ENCODE data around the gene LRRC4B. TPM values are rescaled to one million over a fixed set of nuclear protein-coding genes. Genes with fewer than 3 reads are reported as not detected.

The LRRC4B gene
- total RNA-seq, 6 experiments from 2014 or later, result 0.22 to 1.2 (median 0.52) TPM

DNA sequence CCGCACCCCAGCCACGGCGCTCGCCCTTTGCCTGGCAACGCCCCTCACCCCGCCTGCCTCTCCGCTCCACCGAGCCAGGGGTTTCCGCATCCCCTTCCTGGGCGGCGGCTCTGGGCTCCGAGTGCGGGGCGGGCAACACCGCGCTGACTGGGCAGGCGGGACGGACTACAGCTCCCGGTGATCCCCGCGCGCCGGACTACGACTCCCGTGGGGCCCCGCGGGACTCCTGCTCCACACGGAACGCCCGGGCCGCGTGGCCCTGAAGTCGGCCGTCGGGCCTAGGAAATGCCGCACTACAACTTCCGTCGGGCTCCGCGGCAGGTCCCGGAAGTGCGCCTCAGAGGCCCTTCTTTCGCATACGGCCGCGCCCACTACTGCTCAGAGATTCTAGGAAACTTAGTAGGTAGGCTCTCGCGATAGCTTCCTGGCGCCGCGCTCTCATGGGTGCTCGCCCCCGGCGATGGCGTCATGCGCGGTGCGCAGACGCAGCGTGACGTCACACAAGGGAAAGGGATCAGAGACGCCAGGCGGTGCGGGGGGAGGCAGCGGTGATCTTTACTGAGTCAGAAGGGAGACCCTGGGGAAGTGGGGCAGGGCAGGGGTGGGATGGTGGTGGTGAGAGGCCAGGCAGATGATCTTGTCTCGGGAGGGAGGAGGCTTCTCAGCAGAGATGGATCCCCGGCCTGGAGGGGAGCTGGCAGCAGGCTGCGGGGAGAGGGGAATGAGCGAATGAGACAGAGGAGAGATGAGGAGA lies 57.0 kb downstream of the LRRC4B start, which contains the start of gene JOSD2:
Gene JOSD2 (minus strand): TSS at position 123 of the 754 bp plus-strand sequence. CDS start 760 bp downstream, outside the sequence.
- Histone ChIP-seq H3K27ac (peak within 1 kb of the TSS; percentile 44 to 72 (median 47)), H3K9me3 (no peaks in the 10 kb centered on the region), H3K4me1 (peaks cover 0 to 17% (median 4%) of the 10 kb centered on the region in 4 donors), H3K36me3 (no peaks in the 10 kb centered on the region), H3K27me3 (no peaks in the 10 kb centered on the region), H3K4me3 (peak within 1 kb of the TSS; percentile 65 to 76 (median 72))
- 2% methylated on average over 37 of the region's 69 CpGs for WGBS (ENCODE audit: insufficient coverage, low coverage, low lambda C conversion rate, missing lambda C conversion rate)
- peak; percentile 89 to 93 (median 91) for ATAC-seq
- intact Hi-C loops (cut with DNase I), result no loop called here
- TF ChIP-seq, protein P1, sequence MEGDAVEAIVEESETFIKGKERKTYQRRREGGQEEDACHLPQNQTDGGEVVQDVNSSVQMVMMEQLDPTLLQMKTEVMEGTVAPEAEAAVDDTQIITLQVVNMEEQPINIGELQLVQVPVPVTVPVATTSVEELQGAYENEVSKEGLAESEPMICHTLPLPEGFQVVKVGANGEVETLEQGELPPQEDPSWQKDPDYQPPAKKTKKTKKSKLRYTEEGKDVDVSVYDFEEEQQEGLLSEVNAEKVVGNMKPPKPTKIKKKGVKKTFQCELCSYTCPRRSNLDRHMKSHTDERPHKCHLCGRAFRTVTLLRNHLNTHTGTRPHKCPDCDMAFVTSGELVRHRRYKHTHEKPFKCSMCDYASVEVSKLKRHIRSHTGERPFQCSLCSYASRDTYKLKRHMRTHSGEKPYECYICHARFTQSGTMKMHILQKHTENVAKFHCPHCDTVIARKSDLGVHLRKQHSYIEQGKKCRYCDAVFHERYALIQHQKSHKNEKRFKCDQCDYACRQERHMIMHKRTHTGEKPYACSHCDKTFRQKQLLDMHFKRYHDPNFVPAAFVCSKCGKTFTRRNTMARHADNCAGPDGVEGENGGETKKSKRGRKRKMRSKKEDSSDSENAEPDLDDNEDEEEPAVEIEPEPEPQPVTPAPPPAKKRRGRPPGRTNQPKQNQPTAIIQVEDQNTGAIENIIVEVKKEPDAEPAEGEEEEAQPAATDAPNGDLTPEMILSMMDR (IDR thresholded peaks at IDR 0.05), result no peak
- TF ChIP-seq POLR2A (IDR thresholded peaks at IDR 0.05), result peak; percentile 68
- DNase-seq, result peak; percentile 98 to 99 (median 99)

DNA sequence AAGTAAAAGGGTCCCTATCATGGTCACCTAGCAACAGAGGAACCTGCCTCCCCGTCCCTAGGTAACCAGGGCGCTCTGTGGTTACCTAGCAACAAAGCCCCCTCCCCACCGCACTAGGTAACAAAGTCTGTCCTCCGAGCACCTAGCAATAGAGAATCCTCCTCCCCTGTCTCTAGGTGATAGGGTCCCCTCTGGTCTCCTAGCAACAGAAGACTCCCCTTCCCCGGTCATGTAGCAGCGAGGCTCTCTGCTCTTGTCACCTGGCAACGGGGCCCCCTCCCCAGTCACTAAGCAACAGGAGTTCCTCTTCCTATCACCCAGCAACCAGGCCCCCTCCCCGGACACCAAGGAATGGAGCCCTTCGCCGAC lies 57.6 kb downstream of the LRRC4B start:
- Histone ChIP-seq H3K36me3 (no peaks in the 10 kb centered on the region), H3K27me3 (no peaks in the 10 kb centered on the region), H3K4me3 (peak overlapping the region; percentile 65 to 76 (median 72)), H3K4me1 (peaks cover 0 to 17% (median 4%) of the 10 kb centered on the region in 4 donors), H3K9me3 (no peaks in the 10 kb centered on the region), H3K27ac (peak overlapping the region in 2 of 3 donors; percentile 41 to 72)
- intact Hi-C loops (cut with DNase I), result no loop called here
- 5% methylated on average over 8 of the region's 10 CpGs for WGBS (ENCODE audit: insufficient coverage, low coverage, low lambda C conversion rate, missing lambda C conversion rate)
- TF ChIP-seq, protein P1 (IDR thresholded peaks at IDR 0.05), result no peak
- TF ChIP-seq POLR2A (IDR thresholded peaks at IDR 0.05), result no peak
- ATAC-seq, result no peak
- no peak for DNase-seq

DNA sequence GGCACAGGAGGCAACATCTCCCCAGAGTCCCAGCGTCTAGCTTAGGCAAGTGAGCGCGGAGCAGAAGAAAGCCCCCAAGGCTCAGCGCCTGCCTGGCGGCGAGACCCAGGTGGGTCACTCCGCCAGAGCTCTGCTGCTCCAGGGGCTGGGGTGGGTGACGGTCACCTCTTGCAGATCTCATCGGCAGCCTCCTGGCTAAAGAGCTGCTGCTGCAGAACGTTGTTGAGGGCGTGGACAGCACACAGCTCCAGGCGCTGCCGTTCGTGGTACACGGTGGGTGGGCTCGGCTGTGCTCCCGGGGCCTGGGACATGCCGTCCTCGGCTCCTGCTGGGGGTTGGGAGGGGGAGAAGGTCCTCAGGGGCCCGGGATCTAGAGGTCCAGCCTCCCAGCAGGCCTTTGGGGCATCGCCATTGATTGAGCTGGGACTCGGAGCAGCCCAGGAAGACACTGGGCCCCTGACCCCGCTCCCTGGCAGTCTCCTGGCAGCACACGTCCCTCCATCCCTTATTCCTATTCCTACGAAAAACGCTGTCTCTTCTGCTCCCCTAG lies 58.0 kb downstream of the LRRC4B start:
- Histone ChIP-seq H3K4me1 (peaks cover 0 to 17% (median 4%) of the 10 kb centered on the region in 4 donors), H3K9me3 (no peaks in the 10 kb centered on the region), H3K36me3 (no peaks in the 10 kb centered on the region), H3K4me3 (peak overlapping the region; percentile 65 to 76 (median 72)), H3K27me3 (no peaks in the 10 kb centered on the region), H3K27ac (no peak overlapping the region)
- DNase-seq (peak in 1 of 3 donors; percentile 60), ATAC-seq (no peak)
- TF ChIP-seq POLR2A (IDR thresholded peaks at IDR 0.05), result no peak
- TF ChIP-seq, protein P1 (IDR thresholded peaks at IDR 0.05), result no peak
- 50% methylated on average over 4 of the region's 26 CpGs for WGBS (ENCODE audit: insufficient coverage, low coverage, low lambda C conversion rate, missing lambda C conversion rate)
- intact Hi-C loops (cut with DNase I), result no loop called here

DNA sequence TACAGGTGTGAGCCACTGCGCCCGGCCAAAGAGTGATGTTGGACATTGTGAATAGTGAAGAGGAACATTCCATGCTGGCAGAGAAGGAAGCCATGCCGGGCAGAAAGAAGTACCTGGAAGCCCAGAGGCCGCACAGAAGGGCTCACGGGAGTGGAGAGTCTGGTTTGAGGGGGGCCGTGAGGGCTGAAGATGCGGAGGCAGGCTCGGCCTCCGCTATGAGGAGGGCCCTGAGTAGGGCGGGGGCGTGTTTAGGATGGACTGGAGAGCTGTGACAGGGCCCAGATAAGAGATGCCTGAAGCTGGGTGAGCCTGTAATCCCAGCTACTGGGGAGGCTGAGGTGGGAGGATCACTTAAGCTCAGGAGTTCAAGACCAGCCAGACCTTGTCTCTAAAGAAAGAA lies 58.9 kb downstream of the LRRC4B start:
- 83% methylated on average over 9 of the region's 11 CpGs for WGBS (ENCODE audit: insufficient coverage, low coverage, low lambda C conversion rate, missing lambda C conversion rate)
- ATAC-seq, result no peak
- TF ChIP-seq, protein P1 (IDR thresholded peaks at IDR 0.05), result no peak
- no peak for TF ChIP-seq POLR2A (IDR thresholded peaks at IDR 0.05)

More for the DNA sequence above, 58.9 kb downstream of the LRRC4B start:
- Histone ChIP-seq H3K27ac (no peak overlapping the region), H3K4me3 (no peak overlapping the region), H3K4me1 (peaks cover 0 to 17% (median 4%) of the 10 kb centered on the region in 4 donors), H3K9me3 (no peaks in the 10 kb centered on the region), H3K27me3 (no peaks in the 10 kb centered on the region), H3K36me3 (no peaks in the 10 kb centered on the region)
- DNase-seq, result peak in 1 of 3 donors; percentile 50
- intact Hi-C loops (cut with DNase I), result no loop called here
